Measurements from ENCODE around the gene DNPH1. TPM values are rescaled to one million over a fixed set of nuclear protein-coding genes. Genes with fewer than 3 reads are reported as not detected.

DNPH1 gene
- total RNA-seq, 1 donor from 2014 or later: 87.5 TPM

DNA sequence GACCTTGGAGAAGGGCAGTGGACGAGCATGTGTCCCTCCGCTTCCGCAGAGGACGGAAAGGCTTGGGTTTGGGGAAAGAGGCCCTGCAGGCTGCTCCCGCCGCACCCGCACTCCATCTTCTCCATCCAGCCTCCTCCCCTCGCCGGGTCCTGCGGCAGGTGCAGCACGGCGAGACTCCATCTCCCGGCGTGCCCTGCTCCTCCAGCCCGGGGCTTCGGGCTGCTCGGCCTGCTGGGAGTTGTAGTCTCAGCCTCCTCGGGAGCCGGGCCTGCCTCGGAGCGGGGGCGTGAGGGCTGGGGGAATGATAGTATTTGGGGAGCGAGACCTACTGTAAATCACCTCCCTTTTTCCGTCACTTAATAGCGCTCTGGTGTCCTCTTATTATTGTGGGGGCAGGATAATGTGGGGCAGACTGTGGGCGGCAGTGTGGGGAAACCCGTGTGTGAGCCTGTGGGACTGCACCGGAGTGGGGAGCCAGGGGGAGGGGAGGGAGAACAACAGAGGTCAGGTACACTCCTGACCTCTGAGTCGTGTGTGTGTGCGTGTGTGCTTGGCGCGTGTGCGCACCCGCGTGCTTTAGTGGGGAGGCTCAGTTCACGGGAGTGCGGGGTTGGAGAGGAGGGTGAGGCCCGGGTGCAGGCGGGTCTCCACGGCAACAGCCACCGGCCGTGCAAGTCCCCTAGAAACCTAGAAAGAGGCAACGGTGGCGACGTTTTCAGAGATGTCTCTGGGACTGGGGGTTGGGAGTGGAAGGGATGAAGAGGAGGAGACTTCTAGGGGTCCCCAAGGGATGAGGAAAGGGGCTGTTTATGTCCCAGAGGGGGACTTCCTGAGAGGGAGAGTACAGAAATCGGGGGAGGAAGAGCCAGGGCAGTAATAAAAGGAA is 18.1 kb upstream of the DNPH1 start:
- no peak for DNase-seq (ENCODE audit: extremely low read depth, low read depth, low spot score)

DNA sequence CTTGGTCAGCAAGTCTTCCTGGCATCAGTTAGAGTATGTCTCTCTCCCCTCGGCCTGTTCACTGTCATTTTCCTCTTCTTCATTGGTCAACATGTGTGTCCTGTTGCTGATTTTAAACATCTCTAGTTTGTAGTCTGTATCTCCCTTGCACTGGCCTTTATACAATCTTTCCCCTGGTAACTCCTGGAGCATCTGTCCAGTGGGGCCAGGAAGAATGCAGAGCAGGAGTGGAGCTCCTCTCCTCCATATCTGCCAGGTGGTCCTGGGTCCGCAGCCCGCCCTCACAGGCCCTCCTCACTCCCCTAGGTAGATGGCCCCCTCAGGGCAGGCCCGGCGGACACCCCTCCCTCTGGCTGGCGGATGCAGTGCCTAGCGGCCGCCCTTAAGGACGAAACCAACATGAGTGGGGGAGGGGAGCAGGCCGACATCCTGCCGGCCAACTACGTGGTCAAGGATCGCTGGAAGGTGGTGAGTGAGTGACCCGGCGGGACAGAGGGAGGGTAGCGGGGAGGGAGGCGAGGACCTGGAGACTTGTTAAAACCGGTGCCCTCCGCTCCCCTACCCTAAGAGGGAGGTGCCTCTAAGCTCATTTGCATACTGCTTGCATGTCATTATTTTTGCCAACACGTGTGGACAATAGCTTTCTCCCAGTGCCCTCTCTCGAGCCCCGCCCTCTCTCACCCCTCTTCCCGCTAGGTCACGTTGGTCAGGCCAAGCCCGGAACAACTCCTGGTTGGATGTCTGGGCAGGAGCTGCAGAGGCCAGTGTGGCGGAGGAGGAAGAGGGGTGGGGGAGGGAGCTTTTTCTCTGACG is 17.2 kb upstream of the DNPH1 start:
- no peak for DNase-seq (ENCODE audit: extremely low read depth, low read depth, low spot score)

DNA sequence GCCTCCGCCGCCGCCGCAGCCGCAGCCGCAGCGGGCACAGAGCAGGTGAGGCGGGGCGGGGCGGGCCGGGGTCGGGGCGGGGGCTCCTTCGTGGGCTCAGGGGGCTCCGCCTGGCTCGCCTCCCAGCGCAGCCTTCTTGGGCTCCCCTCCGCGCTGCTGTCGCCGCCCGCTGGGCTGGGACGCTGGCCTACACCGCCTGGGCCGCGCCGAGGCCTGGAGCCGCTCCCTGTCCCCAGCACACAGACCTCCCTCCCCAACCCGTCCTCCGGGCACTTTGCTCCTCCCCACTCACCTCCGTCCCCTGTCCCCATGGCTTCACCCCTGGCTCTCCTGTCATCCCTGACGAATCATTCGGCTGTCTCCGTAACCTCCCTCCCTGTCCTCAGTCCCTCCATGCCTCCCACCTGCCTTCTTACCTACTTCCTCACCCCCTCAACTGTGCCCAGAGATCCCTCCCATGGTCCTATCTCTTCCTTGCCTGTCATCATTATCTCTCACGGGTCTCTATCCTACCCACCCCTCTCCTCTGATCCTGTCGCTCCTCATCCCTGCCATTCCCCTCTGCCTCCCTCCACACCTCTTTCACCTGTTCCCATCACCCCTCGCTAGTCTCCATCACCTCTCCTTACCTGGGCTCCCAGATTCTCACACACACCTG is 14.5 kb upstream of the DNPH1 start:
- DNase-seq (ENCODE audit: extremely low read depth, low read depth, low spot score): no peak

DNA sequence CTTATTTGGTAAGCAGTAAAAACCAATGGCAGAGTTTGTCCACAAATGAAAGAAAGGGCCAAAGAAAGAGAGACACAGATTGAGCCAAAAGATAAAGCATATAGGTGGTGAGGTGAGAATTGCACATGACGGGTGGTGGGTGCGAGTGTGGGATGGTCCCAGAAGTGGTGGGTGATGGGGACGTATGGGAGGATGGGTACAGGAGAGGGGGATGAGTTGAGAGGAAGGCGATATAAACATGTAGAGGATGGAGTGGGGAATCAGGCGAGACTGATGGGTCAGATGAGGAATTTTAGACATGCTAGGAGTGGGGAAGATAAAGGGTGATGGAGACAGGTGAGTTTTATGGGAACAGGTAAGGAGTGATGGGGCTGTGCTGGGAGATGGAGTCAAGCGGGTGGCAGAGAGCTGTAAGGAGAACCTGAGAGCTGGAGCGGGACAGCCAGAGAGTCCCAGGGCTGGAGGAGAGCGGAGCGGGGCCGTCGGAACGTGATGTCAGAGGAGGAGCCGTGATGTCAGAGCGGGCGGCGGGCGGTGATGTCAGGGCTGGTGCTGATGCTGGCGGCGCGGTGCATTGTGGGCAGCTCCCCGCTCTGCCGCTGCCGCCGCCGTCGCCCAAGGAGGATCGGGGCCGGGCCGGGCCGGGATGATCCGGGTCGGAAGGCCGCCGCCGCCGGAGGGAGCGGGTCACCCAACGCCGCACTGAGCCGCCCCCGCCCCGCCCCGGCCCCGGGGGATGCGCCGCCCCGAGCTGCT is 13.8 kb upstream of the DNPH1 start, which contains the start of gene TTBK1:
Gene TTBK1, plus strand, starts transcription at position 574 of the 756 bp plus-strand sequence. CDS start 3,180 bp downstream, outside the sequence.
- DNase-seq (ENCODE audit: extremely low read depth, low read depth, low spot score): no peak

DNA sequence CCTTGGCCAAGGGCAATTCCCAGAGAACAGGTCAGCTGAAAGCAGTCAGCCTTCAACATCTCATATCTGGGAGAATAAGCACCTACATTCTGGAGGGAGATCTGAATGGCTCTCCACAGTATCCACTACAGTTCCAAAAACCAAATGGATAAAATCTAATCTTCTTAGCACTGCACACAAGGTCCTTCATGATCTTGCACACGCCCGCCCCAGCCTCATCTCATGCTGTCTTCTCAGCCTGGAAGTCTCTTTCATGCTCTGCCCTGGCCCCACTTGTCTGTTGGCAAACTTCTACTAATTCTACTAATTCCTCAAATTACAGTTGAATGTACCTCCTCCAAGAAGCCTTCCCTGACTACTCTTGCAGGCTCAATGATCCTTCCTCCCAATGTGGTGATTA is 12.2 kb upstream of the DNPH1 start:
- no peak for DNase-seq (ENCODE audit: extremely low read depth, low read depth, low spot score)

DNA sequence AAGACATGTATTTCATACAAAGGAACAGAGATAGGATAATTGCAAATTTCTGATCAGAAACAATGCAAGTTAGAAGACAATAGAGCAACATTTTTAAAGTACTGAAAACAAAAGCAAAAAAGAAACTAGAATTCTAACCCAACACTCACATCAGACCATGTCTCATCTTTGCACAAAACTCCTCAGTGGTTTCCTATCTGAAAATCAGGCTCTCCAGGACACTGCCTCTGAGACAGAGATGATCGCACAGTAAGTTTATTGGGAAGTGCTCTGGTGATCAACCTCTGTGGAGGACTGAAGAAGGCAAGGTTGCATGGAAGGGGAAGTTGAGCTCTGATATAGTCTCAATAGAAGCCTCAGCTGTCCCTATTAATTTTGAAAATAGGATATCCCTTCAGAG is 11.7 kb upstream of the DNPH1 start:
- DNase-seq (ENCODE audit: extremely low read depth, low read depth, low spot score): no peak

DNA sequence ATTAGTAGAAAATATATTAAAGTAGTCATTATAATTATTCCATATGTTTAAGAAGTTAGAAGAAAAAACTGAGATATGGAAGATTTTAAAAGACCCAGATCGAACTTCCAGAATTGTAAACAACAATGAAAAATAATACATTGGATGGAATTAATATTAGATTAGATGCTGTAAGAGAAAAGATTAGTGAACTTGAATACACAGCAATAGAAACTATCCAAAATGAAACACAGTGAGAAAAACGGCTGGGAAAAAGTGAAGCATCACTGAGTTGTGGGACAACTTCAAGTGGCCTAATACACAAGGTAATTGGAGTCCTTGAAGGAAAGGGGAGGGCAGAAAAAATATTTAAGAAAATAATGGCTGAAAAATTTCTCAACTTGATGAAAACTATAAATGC is 9.8 kb upstream of the DNPH1 start:
- DNase-seq (ENCODE audit: extremely low read depth, low read depth, low spot score): no peak

DNA sequence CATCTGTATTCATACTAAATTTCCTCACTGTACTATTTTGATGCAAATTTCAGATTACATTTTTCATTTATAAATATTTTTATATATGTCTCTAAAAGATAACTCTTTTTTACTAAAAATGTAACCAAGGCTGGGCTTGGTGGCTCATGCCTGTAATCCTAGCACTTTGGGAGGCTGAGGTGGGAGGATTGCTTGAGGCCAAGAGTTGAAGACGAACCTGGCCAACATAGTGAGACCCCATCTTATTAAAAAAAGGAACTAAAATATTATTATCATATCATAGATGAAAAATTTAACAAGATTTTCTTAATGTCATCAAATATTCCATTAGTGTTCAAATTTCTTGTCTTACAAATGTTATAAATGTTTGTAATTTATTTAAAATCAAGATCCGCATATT is 6.6 kb upstream of the DNPH1 start:
- no peak for DNase-seq (ENCODE audit: extremely low read depth, low read depth, low spot score)

DNA sequence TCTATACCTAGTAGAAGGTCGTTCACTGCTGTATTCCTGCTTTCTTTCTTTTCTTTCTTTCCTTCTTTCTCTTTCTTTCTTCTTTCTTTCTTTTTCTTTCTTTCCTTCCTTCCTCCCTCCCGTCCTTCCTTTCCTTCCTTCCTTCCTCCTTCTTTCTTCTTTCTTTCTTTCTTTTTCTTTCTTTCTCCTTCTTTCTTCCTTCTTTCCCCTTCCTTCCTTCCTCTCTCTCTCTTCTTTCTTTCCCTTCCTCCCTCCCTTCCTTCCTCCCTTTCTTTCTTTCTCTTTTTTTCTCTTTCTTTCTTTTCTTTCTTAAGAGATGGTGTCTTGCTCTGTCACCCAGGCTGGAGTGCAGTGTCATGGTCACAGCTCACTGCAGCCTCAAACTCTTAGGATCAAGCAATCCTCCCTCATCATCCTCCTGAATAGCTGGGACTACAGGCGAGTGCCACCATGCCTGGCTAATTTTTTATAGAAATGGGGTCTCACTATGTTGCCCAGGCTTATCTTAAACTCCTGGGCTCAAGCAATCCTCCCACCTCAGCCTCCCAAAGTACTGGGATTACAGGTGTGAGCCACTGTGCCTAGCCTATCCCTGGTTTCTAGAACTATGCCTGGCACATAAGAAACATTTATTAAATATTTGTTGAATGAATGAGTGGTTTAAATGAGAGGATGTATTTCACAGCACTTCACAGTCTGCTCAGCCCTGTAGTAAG is 2.6 kb upstream of the DNPH1 start:
- no peak for DNase-seq (ENCODE audit: extremely low read depth, low read depth, low spot score)

DNA sequence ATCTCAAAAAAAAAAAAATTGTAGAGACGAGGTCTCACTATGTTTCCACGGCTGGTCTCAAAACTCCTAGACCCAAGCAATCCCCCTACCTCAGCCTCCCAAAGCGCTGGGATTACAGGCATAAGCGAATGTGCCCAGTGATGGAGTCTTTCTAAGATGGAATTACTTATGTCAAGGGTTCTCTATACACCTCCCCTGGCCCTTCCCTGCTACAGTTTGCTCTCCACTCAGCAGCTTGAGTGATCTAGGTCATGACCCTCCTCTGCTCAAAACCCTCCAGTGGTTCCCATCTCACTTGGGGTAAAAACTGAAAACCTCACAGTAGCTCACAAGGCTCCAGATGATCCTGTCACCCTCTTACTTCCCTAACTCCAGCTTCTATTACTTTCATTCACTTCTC is 1.8 kb upstream of the DNPH1 start:
- no peak for DNase-seq (ENCODE audit: extremely low read depth, low read depth, low spot score)

DNA sequence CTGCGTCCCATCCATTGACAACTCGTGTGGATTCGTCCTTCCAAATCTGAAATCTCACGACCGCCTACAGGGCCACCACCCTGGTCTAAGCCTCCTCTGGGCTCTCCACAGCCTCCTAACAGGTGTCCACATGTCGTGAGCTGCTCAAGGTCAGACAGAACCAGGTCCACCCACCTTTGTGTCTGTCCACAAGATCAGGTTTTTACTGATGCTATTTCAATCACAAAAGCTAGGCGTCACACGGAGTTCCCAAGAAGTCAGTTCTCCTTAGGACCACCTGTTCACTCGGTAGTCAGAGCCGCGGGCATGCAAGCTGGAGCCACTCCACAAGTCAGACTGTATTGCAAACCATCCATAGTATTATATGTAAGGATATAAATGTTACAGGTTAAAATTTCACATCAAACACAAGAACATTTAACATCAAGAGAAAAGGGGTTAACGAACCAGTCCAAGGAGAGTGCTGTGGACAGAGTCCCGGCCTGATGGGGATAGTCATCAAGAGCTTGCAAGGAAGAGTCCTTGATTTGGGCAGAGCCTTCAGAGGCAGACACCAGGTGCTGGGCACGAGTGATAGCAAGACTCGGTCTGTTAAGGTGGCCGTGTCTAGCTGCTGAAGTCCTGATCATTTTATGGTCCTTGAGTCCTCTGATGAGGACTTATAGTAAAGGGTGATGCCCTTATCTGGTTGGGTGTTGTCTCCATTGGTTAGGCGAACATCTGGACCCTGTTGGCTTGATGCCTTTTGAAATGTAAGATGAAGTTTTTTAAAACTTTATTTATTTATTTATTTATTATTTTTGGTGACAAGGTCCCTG is 731 bp upstream of the DNPH1 start:
- DNase-seq (ENCODE audit: extremely low read depth, low read depth, low spot score): no peak

DNA sequence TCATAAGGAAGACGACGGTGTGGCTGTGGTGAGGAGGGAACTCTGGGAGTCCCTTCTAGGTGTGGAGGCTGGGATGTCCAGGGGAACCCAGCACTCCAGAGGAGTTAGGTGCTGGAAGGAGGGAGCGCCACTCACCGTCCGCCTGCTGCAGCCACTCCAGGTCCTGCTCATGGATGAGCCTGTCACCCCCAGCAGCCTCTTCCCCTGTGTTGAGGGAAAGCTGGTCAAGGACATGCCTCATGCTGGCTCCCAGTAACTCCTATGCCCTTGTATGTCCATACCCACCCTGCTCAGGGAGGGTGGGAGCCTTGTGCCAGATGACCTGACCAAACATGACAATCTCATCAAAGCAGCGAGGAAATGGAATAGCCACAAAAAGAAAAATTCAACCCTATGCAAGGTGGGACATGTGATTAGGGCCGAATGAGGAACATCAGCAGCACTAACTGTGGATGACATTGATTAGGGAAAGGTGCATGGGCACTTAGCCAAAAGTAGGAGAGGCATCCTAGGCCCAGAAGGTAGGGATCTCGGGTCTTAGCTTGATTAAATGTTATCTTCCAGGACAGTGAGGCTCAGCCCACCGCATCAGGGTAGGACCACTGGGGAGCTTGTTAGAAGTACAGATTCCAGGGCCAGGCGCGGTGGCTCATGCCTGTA is 3.0 kb downstream of the DNPH1 start:
- DNase-seq (ENCODE audit: extremely low read depth, low read depth, low spot score): no peak

DNA sequence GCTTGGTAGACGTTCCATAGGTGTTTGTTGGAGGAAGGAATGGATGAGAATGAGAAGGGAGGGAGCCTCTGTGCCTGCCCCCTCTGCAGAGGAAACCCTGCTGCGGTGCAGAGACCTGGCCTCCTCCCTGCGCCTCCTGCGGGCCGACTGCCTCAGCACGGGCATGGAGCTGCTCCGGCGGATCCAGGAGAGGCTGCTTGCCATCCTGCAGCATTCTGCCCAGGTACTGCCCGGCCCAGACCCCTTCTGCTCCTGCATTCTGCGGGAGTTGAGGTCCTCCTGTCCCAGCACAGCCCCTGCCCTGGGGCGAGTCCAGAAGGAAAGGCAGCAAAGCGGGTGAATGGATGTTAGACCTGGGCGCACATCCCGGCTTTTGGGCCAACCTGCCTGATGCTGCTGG is 6.1 kb downstream of the DNPH1 start:
- no peak for DNase-seq (ENCODE audit: extremely low read depth, low read depth, low spot score)

DNA sequence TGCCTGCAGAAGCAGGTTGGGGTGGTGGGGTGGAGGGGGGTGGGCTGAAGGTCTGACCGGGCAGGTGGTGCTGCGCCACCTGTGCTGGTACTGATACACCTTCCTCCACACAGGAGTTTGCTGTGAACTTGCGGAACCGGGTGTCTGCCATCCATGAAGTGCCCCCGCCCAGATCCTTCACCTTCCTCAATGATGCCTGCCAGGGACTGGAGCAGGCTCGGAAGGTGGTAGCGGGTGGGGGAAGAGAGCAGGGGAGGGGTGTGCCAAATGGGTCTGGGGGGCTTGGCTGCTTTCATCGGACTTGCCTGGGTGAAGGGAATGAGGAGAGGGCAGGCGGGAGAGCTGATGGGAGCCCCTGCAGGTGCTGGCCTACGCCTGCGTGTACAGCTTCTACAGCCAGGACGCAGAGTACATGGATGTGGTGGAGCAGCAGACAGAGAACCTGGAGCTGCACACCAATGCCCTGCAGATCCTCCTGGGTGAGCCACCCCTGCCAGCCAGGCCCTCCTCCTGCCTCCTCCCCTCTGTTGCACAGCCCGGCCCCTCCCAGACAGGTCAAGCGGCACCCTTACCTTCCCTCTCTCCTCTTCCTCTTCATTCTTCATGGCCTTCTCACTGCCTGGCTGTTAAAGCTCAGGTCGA is 6.7 kb downstream of the DNPH1 start:
- DNase-seq (ENCODE audit: extremely low read depth, low read depth, low spot score): no peak

DNA sequence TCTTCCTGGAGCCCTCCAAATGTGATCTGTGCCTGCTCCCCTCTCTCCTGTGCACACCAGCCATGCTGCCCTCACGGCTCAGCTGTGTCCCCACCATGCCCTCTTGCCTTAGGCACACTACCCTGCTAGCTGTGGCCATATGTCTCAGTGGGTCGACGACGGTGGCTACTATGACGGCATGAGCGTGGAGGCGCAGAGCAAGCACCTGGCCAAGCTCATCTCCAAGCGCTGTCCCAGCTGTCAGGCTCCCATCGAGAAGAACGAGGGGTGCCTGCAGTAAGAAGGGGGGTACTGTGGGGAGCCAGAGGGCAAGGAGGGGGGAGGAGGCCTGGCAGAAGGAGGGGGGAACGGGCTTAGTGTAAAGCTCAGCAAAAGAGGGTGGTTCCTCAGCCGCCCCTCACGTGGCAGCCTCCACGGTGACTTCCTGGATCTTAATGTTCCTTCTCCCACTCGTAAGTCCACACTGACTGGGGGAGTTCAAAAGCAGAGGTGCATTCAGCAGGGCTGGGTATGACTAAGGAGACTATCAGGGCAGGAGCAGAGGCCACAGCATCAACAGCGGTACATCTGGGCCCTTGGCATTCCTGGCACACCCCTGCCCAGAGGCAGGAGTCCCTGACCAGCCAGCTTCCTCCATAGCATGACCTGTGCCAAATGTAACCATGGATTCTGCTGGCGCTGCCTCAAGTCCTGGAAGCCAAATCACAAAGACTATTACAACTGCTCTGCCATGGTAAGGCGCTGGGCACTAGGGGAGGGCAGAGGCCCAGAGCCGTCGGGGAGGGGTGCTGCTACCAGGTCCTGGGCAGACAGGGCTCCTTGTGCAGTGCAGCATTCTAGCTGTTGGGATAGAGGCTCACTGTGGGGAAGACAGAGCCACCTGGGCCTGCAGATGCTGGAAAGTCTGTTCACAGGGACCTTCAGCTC is 8.0 kb downstream of the DNPH1 start:
- no peak for DNase-seq (ENCODE audit: extremely low read depth, low read depth, low spot score)

DNA sequence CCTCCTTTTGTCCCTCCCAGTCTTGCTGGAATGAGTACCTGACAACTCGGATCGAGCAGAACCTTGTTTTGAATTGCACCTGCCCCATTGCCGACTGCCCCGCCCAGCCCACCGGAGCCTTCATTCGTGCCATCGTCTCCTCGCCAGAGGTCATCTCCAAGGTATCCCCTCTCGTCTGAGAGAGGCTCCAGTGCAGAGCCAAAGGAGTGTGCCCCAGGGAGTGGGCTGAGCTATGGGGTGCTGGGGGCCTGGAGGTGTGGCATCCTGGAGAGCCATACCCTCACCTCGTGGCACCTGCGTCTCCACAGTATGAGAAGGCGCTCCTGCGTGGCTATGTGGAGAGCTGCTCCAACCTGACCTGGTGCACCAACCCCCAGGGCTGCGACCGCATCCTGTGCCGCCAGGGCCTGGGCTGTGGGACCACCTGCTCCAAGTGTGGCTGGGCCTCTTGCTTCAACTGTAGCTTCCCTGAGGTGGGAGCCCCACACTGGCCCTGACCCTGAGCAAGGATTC is 8.8 kb downstream of the DNPH1 start:
- DNase-seq (ENCODE audit: extremely low read depth, low read depth, low spot score): no peak

DNA sequence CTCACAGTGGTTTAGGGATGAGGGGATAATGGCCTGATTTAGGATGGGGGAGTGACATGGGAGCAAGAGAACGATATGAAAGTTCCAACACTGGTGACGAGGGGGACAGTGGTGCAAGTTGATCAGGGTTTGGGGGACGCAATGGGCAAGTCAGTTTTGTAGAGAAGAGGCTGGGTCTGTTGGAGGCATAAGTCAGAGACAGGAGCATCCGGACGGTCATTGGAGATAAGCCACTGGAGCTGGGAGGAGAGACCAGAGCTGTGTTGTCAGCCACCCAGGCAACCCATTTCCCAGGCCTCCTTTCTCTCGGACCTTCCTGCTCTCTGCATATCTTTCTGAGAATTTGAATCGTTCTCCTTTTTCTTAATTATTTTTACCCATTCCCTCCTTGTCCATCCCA is 9.5 kb downstream of the DNPH1 start:
- DNase-seq (ENCODE audit: extremely low read depth, low read depth, low spot score): no peak
